MM.1S (cell line): Measurements from ENCODE around the gene SERPINI1.

Experiments used
- EZH2 ChIP-seq: fragments of 300-600 bp; sonication (generic); optimal IDR thresholded peaks from 2 replicates; pipeline ENCODE3; 2017; ENCODE audit warnings: low read depth, mild to moderate bottlenecking, antibody characterized with exemption, low read length, mixed read lengths
- TF ChIP-seq, protein P1 (sequence below): fragments of 300-600 bp; sonication (generic); IDR thresholded peaks from 2 replicates; pipeline ENCODE4 v1.5.1; 2016; ENCODE audit warnings: antibody characterized with exemption, low read length, mixed read lengths

GRCh38 chr3:167710552-167710951, 25.0 kb upstream of the SERPINI1 start:
- TF ChIP-seq, protein P1, sequence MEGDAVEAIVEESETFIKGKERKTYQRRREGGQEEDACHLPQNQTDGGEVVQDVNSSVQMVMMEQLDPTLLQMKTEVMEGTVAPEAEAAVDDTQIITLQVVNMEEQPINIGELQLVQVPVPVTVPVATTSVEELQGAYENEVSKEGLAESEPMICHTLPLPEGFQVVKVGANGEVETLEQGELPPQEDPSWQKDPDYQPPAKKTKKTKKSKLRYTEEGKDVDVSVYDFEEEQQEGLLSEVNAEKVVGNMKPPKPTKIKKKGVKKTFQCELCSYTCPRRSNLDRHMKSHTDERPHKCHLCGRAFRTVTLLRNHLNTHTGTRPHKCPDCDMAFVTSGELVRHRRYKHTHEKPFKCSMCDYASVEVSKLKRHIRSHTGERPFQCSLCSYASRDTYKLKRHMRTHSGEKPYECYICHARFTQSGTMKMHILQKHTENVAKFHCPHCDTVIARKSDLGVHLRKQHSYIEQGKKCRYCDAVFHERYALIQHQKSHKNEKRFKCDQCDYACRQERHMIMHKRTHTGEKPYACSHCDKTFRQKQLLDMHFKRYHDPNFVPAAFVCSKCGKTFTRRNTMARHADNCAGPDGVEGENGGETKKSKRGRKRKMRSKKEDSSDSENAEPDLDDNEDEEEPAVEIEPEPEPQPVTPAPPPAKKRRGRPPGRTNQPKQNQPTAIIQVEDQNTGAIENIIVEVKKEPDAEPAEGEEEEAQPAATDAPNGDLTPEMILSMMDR: no peak
- TF ChIP-seq EZH2: no peak
